ENCODE results near the gene FXYD7.
A peak's percentile ranks its signal among the peaks of the same experiment; 100 is the strongest.
"Not testable (repeated sequence)": the region's sequence is repeated elsewhere in the genome, so short reads cannot be mapped to it uniquely, and the experiment has no call there.

Gene FXYD7

DNA sequence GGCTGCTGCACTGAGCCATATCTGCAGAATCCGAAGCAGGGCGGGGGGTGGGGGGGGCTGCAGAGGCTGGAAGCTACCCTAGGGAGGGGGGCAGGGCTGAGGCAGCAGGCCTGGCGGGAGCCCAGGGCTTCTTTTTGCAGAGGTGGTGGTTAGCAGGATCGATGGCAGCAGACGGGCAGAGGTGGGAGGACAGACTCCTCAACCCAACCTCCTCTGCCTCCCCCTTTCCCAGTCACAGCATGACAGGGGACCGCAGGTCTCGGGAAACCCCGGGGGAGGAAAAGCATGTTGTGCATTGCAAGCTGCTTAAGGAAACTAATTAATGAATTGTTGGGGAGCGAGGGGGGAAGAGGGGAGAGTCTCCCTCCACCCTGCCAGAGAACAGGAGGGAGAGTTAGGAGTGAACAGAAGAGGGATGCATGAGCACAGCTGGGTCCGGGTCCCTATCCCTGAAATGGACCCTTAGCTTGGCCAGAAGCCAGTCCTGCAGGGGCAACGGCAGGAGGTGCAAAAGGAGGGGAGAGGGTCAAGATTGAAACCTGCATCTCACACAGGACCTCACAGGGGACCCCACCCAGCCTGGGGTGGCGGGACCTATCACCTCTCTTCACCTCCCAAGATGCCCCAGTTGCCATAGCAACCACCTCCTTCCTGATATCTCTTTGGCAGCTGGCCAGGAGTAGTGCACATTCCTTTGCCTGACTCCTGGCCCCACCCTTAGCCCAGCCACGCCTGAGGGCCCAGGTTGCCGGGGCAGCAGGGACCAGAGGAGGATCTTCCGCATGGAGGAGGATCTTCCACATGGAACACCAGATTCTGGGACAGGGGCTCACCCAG, 1.8 kb downstream of the FXYD7 start:
- no peak for DNase-seq (ENCODE audit: low read depth)

DNA sequence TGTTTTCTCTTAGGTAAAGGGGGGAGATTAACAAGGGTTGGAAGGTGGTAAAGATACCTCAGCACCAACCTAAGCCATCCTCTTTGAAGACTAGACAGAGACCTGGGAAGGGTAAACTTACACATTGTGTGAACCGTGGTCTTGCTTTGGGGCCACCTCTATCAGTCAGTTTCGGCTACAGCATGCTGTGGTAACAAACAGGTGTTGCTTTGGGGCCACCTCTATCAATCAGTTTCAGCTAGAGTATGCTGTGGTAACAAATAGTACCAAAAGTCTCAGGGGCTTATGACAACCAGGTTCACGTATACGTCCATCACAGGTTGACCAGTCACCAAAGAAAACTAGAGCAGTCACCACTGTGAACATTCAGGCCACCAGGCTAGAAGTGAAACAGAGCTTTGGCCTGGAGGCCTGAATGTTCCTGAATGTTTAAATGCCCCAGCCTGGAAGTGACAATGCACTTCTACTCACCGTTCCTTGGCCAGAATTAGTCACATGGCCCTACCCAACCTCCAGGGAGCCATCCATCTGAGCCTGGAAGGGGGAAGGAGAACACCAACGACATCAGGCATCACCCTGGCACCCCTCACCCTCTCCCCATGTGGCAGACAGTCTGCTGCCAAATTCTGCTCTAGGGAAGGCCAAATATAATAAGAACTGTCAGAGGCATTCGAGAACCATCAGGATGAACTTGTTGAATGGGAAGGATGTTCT, 3.8 kb downstream of the FXYD7 start:
- no peak for DNase-seq (ENCODE audit: low read depth)

DNA sequence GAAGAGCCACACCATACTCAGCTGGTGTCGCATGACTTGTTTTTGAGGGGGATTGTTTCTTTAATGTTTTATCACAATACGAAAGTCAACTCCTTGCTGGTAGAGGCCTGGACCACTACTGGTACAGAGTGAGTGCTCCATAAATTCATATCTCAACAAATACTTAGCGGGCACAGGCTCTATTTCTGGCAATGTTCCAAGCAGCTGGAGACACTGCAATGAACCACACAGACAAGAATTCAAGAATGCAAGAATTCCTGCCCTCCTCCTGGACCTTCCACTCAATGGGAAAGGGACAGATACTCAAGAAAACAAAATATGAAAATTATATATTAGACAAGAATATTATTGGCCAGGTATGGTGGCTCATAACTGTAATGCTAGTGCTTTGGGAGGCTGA, 6.4 kb downstream of the FXYD7 start:
- no peak for DNase-seq (ENCODE audit: low read depth)

- no peak for DNase-seq (ENCODE audit: low read depth)
Measured at GRCh38 chr19:35150445-35150844, 7.4 kb downstream of the FXYD7 start.

DNA sequence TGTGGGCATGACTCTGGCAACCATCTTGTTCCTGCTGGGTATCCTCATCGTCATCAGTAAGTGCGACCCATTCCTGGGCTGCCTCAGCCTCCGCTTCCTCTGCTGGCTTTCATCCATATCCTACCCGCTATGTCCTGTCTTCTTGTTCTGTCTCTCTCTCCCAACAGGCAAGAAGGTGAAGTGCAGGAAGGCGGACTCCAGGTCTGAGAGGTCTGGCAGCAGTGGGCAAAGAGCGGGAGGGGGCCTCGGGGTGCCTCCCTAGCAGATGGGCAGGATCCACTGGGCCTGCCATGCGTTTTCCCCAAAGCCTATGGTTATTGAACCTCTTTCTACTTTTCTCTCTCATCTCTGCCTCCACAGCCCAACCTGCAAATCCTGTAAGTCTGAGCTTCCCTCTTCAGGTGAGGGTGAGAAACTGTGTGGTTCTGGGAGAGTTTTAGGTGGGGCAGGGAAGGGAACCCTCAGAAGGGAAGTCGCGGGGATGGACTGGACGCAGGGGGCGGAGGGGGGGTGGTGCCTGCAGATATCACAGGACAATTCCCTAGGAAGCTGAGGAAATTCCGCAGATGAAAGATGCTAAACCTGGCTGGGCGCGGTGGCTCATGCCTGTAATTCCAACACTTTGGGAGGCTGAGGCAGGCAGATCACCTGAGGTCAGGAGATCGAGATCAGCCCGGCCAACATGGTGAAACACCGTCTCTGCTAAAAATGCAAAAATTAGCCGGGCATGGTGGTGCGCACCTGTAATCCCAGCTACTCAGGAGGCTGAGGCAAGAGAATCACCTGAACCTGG, 8.4 kb downstream of the FXYD7 start:
- no peak for DNase-seq (ENCODE audit: low read depth)

DNA sequence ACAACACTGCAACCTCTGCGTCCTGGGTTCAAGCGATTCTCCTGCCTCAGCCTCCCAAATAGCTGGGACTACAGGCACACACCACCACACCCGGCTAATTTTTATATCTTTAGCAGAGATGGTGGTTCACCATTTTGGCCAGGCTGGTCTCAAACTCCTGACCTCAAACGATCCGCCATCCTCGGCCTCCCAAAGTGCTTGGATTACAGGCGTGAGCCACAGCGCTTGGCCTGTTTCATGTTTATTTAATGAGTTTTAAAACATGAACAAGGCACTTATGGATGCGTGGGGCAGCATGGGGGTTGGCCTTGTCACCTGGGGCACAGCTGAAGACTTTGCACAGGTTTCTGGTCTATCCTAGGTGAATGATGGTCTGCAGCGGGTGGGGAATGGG, 10.1 kb downstream of the FXYD7 start:
- not testable (repeated sequence) for DNase-seq (ENCODE audit: low read depth)

GRCh38 chr19:35153701-35154524, 10.9 kb downstream of the FXYD7 start:
- peak; percentile 46 for DNase-seq (ENCODE audit: low read depth)

DNA sequence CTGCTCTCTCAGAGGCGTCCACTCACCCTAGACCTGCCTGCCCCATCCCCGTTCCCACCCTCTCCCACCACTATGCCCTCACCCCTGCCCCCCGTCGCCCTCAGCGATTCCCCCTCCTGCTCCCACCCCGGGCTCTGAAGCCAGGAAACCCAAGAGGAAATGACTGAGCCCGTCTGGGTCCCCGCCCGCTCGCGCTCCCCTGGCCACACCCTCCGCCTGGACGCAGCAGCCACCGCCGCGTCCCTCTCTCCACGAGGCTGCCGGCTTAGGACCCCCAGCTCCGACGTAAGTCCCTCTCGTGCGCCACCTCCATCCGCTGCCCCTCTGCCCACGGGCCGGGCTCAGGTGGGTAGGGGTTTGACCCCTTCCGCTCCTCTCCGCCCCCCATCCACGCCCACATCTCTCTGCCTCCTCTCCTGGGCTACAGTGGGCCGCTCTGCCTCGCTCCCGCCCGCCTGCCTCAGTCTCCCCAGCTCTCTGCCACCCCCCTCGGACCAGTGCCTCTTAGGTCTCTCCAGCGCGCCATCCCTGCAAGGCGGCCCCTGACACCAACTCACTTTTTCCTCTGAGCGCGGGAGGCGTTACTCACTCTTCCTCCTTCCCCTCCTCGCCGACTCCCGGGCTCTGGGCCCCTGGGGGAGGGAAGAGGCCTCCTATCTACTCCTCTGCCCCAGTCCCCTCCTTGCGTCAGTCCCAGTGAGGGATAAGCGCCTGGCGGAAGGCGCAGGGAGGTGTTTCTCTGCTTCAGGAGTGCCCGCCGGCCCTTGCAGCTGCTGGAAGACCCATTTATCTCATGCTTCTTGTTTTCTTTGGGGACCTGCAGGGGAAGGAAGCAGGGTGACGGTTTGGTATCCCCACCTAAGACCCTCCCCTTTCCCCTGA, 11.7 kb downstream of the FXYD7 start, which contains the start of gene FXYD5:
TSS of gene FXYD5 (plus strand) at position 211 of the 882 bp plus-strand sequence. CDS start 816 bp downstream, outside the sequence.
- DNase-seq (ENCODE audit: low read depth) = peak; percentile 66

DNA sequence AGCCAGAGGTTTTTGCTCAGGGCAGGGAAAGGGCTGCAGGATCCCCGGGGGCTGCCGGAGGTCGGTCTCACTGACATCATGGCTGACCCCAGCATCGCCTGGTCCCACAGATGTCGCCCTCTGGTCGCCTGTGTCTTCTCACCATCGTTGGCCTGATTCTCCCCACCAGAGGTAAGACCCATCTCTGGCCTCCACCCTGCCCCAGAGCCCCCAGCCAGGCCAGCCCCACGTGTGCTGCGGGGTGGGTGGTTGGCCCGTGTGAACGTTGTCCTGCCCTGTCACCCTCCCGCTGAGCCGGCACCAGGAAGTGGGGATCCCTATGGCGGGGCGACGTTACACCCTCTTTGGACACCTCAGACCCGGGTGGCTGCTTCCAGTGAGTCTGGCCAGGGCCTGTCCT, 12.4 kb downstream of the FXYD7 start:
- DNase-seq (ENCODE audit: low read depth) = no peak

DNA sequence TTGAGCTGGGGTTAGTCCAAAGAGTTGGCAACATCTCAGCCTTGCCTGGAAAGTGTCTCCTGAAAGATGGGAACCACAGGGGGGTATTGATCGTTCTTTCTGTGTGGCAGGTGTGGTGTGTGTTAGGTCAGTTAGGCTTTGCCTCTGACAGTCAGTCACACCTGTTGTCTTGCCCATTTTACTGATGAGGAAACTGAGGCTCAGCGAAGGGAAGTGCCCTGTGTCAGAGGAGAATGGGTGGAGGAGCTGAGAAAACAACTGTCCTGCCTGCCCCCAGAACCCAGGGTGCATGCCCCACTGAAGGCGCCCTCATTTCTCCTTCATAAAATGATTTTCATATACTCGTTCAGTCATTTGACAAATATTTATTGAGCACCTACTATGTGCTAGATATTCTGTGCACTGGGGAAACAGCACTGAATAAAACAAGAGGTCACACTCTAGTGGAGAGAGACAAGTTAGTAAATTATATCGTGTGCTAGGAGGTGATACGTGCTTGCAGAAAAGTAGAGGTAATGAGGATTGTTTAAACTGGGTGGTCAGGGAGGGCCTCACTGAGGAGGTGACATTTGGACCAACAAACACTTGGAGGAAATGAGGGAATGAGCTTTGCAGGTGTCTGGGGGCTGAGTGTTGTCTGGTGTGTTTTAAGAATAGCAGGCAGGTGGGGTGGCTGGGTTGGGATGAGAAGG, 13.1 kb downstream of the FXYD7 start:
- no peak for DNase-seq (ENCODE audit: low read depth)

DNA sequence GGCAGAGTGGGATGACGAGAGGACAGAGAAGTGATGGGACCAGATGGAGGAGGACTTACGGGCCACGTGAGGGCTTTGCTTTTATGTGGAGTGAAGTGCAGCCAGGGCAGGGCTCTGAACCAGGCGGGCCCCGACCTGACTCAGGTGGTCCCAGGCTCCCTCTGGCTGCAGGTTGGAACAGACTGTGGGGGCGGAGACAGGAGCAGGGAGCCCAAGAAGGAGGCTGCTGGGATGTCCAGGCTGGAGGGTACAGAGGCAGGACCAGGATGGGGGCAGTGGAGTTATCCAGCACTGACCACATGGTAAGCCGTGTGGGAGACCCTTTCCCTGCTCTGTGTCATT, 13.6 kb downstream of the FXYD7 start:
- no peak for DNase-seq (ENCODE audit: low read depth)

DNA sequence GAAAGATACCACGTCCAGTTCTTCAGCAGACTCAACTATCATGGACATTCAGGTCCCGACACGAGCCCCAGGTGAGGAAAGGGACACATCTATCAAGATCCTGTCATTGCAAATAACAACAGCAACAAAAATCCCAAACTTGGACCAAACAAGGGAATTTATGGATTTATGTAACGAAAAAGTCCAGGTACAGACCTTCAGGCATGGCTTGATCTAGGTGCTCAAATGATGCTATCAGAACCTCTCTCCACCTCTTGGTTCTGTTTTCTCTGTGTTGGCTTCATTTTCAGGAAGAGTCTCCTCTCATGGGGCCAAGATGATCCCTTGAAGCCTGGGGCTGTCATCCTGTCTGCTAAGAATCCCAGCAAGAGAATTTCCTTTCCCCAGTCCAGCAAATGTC, 14.4 kb downstream of the FXYD7 start:
- DNase-seq (ENCODE audit: low read depth) = no peak

GRCh38 chr19:35159606-35160005, 16.6 kb downstream of the FXYD7 start:
- DNase-seq (ENCODE audit: low read depth) = no peak

GRCh38 chr19:35160629-35161433, 17.8 kb downstream of the FXYD7 start:
- DNase-seq (ENCODE audit: low read depth) = no peak

DNA sequence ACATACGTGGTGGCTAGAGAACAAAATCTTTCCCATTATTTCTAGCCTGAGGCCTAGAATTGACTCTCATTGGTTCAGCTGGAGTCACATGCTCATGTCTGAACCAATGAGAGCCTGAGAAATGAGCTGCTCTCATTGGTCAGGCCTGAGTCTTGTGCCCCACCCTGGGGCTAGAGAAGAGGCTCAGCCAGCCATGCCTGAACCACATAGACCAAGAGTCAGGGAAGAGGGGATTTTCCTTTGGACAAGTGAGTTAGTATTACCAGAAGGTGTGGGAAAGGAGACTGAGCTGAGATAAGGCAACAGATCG, 18.3 kb downstream of the FXYD7 start:
- DNase-seq (ENCODE audit: low read depth) = no peak

- DNase-seq (ENCODE audit: low read depth) = no peak
Measured at GRCh38 chr19:35162471-35163326, 19.6 kb downstream of the FXYD7 start.

GRCh38 chr19:35164418-35164817, 21.4 kb downstream of the FXYD7 start:
- no peak for DNase-seq (ENCODE audit: low read depth)

All from stimulated activated CD8-positive, alpha-beta memory T cell treated with anti-CD3 and anti-CD28 coated beads, Interleukin-15, amount 100 ng/mL, for 1 hour (primary cell).